ENCODE data around the gene METTL22.

DNA sequence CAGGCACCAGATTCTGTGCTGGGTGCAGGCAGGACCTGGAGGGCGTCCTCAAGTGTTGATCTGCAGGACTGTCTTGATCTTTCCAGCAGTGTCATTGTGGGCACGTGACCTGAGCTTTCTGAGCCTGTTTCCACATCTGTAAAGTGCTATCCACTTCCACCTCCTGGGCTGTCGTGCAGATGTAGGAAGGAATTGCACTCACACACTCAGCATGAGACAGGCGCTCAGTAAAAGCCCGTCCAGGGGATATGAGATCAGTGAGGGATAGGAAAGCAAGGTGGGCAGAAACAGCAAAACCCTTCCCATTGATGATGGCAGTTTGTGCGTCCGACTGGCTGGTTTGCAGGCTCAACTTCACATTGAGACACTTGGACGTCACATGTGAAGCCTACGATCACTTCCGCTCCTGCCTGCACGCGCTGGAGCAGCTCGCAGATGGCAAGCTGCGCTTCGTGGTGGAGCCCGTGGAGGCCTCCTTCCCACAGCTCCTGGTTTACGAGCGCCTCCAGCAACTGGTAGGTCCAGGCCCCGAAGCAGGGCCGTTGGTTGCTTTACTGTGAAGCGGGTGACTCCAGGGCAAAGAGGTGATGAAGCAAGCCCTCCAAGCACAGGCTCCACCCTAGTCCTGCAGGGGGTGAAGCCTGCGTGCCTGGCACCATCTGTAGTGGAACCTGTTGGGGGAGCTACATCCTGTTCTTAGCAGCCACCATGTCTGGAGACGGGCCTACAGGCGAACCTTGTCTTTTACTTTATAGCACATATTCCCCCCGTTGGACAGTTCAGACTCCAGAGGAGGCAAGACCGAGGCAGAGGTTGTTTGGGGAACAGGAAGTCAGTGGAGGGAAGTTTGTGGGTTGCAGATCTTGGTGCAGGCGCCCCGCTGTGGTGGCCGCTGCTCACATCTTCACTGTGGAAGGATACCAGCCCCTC is 23.0 kb downstream of the METTL22 start:
- TF ChIP-seq, protein P1, sequence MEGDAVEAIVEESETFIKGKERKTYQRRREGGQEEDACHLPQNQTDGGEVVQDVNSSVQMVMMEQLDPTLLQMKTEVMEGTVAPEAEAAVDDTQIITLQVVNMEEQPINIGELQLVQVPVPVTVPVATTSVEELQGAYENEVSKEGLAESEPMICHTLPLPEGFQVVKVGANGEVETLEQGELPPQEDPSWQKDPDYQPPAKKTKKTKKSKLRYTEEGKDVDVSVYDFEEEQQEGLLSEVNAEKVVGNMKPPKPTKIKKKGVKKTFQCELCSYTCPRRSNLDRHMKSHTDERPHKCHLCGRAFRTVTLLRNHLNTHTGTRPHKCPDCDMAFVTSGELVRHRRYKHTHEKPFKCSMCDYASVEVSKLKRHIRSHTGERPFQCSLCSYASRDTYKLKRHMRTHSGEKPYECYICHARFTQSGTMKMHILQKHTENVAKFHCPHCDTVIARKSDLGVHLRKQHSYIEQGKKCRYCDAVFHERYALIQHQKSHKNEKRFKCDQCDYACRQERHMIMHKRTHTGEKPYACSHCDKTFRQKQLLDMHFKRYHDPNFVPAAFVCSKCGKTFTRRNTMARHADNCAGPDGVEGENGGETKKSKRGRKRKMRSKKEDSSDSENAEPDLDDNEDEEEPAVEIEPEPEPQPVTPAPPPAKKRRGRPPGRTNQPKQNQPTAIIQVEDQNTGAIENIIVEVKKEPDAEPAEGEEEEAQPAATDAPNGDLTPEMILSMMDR (conservative IDR thresholded peaks at IDR 0.05 in 1 of 2, IDR thresholded peaks at IDR 0.05 in 1 of 2; ENCODE audit: extremely low read depth in 1 of 2, insufficient read depth in 1 of 2, low read depth in 1 of 2, low read length in 2 of 2), result no peak
- no peak for TF ChIP-seq EZH2 (IDR thresholded peaks at IDR 0.05; ENCODE audit: borderline replicate concordance, low read length)
